C4-2B (cell line): ENCODE measurements around the gene TMEM52B.

Experiments
- ZFX ChIP-seq: fragments of 450-650 bp; IDR thresholded peaks from 2 replicates; pipeline ENCODE4 v1.6.1; 2017
- TF ChIP-seq, protein P1 (sequence below): fragments of 450-650 bp; conservative IDR thresholded peaks from 2 replicates; pipeline ENCODE4 v1.5.1; 2017; ENCODE audit warnings: mild to moderate bottlenecking

DNA sequence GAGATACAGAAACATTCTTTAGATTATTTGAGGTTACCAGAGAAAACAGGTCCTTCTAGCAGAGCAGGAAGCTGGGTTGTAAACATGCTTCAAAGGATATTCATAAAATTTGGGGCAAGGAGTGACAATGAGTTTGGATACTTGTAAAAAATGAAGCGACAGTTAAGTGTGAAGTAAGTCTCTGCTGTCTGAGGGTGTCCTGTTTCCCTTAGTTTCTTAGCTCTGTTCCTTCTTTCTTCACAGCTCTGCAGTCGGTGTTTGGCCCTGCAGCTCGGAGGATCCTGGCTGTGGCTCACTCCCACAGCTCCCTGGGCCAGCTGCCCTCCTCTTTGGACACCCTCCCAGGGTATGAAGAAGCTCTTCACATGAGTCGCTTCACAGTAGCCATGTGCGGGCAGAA is 10.8 kb downstream of the TMEM52B start:
- no peak for TF ChIP-seq ZFX
- TF ChIP-seq, protein P1, sequence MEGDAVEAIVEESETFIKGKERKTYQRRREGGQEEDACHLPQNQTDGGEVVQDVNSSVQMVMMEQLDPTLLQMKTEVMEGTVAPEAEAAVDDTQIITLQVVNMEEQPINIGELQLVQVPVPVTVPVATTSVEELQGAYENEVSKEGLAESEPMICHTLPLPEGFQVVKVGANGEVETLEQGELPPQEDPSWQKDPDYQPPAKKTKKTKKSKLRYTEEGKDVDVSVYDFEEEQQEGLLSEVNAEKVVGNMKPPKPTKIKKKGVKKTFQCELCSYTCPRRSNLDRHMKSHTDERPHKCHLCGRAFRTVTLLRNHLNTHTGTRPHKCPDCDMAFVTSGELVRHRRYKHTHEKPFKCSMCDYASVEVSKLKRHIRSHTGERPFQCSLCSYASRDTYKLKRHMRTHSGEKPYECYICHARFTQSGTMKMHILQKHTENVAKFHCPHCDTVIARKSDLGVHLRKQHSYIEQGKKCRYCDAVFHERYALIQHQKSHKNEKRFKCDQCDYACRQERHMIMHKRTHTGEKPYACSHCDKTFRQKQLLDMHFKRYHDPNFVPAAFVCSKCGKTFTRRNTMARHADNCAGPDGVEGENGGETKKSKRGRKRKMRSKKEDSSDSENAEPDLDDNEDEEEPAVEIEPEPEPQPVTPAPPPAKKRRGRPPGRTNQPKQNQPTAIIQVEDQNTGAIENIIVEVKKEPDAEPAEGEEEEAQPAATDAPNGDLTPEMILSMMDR = no peak
